C4-2B (cell line): Measurements from ENCODE around the gene PPP1R13L.

Source experiments
- H3K27ac ChIP-seq: fragments of 450-650 bp; 2 replicates; pipeline ENCODE4 v1.5.1; 2017
- ZFX ChIP-seq: fragments of 450-650 bp; IDR thresholded peaks from 2 replicates; pipeline ENCODE4 v1.6.1; 2017
- TF ChIP-seq, protein P1 (sequence below): fragments of 450-650 bp; conservative IDR thresholded peaks from 2 replicates; pipeline ENCODE4 v1.5.1; 2017; ENCODE audit warnings: mild to moderate bottlenecking

PPP1R13L gene

DNA sequence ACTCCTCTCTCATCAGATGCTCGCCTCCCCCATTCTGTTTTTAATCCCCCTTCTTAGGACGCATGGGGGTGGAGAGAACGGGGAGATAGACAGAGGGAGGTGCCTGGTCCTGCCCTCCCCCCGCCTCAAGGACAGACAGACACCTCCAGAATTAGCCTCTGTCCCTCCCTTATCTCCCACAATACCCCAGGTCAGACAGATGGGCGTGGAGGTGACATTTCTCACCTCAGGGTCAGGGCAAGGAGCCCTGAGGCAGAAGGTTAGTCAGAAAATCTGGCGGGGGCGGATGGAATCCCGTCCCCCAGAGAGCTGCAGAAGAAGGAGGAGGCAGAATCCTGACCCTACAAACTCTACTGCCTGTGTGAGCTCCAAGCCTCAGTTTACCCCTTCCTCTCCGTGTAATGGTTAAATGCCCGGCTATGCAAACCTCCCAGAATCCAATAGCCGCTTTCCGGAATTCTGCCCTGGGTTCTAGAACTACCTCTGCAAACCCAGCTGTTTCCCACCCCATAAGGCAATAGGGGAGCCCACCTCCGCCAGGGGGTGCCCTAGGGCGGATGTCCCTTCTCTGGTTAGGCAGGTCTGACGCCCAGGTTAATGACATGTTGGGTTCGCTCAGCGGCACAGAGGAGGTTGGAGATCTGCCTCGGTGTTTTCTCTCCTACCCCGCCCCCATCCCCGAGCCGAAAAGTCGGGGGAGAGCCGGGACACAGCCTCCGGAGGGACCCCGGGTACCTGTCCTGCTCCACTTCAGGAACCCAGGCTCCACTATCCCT lies 900 bp downstream of the PPP1R13L start:
- no peak for TF ChIP-seq ZFX
- TF ChIP-seq, protein P1, sequence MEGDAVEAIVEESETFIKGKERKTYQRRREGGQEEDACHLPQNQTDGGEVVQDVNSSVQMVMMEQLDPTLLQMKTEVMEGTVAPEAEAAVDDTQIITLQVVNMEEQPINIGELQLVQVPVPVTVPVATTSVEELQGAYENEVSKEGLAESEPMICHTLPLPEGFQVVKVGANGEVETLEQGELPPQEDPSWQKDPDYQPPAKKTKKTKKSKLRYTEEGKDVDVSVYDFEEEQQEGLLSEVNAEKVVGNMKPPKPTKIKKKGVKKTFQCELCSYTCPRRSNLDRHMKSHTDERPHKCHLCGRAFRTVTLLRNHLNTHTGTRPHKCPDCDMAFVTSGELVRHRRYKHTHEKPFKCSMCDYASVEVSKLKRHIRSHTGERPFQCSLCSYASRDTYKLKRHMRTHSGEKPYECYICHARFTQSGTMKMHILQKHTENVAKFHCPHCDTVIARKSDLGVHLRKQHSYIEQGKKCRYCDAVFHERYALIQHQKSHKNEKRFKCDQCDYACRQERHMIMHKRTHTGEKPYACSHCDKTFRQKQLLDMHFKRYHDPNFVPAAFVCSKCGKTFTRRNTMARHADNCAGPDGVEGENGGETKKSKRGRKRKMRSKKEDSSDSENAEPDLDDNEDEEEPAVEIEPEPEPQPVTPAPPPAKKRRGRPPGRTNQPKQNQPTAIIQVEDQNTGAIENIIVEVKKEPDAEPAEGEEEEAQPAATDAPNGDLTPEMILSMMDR = peak; percentile 64

DNA sequence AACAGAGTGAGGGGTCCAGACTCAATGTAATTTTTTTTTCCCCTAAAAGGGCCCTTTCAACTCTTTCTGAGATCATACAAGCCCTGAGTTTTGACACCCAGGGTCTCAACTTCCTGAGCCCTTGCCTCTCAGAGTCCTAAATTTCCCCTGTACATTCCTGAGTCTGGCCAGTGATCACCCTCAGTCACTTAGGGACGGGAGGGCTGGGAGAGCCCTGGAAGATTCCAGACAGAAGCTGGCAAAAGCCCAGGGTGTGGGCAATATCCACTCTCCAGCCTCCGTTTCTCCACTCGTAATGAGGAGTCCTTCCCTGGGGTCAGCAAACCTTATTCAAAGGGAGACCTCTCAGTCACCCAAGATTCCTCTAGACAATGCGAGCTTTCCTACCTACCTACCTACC lies 1.6 kb downstream of the PPP1R13L start:
- TF ChIP-seq, protein P1 = no peak
- TF ChIP-seq ZFX = no peak
- H3K27ac ChIP-seq = no peak overlapping the region

More for the DNA sequence above, 900 bp downstream of the PPP1R13L start:
- peak overlapping the region; percentile 87 for H3K27ac ChIP-seq

DNA sequence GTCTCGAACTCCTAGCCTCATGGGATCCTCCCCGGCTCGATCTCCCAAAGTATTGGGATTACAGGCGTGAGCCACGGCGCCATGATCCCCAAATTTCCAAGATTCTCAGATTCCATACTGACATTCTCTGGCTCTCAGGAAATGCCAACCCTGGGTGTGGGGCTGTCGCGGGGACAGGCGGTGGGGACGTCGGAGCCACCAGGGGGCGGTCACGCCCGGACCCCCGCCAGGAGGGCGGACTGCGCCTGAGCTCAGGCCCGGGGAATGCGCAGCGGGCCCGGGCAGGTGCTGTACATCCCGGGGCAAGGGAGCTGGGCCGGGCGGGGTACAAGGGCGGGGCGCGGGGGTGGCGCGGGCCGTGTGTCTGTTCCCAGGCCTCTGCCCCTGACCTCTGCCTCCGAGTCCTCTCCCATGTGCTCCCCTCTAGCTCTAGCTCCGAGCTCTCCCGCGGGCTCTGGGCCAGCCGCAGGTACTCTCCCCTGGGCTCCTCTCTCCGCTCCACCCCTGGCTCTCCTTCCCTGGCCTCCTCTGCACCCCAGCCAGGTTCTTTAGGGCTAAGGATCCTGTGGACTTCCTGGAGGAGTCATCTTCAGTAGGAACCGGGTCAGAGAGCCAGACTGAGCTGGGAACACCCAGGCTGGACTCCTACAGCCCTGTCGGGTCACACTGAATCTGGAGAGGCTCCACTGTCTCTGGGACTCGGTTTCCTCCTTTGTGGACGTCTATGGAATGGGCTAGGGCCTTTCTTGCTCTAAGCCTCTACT lies 2.4 kb downstream of the PPP1R13L start:
- TF ChIP-seq ZFX = no peak
- TF ChIP-seq, protein P1 = no peak
- no peak overlapping the region for H3K27ac ChIP-seq

DNA sequence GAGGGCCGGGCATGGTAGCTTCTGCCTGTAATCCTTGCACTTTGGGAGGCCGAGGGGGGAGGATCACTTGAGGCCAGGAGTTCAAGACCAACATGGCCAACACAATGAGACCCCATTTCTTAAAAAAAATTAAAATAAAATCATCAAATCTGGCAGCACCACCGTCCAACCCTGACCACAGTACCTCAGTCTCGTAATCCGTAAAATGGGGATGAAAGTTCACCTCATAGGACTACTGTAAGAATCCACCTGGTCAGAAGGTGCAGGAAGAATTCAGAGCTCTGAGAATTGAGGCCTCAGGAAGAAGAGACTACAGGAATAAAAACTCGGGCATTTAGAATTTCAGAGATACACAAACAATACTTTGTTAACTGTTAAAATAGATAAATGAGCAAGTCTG lies 3.1 kb downstream of the PPP1R13L start:
- no peak overlapping the region for H3K27ac ChIP-seq
- no peak for TF ChIP-seq ZFX
- TF ChIP-seq, protein P1 = no peak

DNA sequence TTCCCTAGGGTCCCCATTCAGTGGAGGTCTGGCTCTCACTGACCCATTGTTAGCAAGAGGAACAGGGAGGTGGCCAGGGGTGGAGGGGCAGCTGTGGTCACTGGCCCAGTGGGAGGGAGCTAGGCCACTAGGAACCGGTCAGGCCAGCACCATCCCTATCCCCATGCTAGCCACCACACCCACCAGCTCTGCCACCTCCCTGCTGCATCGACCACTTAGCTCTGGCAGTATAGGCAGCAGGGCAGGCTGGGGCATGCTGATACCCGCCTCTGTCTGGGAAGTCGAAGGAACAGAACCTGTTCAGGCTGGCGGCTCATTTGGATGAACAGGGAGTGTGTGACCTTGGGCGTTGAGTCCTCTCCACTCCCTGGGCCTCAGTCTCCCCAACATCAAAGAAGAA lies 4.7 kb downstream of the PPP1R13L start:
- TF ChIP-seq ZFX = no peak
- TF ChIP-seq, protein P1 = no peak
- H3K27ac ChIP-seq = no peak overlapping the region

DNA sequence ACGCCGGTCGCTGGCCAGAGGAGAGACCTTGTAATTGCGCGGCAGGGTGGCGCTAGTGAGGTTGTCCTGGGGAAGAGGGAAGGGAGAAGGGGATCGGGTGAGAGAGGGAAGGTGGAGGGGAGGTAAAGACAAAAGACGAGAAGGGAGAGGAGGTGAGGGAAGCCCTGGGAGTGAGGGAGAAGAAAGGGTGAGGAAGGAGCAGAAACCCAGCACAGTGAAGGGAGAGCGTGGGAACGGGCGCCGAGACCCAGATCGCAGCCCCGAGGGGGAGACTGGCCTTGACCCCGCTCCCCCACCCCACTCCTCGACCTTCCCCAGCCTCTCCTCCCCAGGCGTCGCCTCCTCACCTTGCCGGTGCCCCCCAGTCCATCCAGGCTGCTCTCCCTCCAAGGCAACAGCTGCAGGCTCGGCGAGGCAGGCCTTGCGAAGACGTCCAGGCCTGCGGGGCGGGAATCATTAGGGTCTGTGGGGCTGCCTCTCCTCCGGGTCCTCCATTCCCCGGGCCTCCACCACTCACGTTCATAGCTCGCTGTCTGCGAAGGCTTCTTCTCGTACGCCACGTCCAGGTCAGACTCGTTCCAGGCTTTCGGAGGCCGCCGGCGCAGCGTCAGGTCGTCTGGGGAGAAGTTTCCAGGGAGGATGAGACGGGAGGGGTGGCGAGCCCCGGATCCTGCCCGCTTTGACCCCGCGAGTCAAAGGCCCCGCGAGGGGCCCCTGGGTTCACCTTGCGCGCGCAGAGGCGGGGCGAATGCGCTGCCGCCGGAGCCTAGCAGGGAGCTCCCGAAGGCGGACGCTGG lies 8.8 kb downstream of the PPP1R13L start:
- no peak overlapping the region for H3K27ac ChIP-seq
- TF ChIP-seq, protein P1 = no peak
- TF ChIP-seq ZFX = no peak
